Ascending aorta (tissue), 2 donors: Measurements from ENCODE around the gene FASTKD3. TPM values are rescaled to one million over a fixed set of nuclear protein-coding genes. Genes with fewer than 3 reads are reported as not detected.
A peak's percentile ranks its signal among the peaks of the same experiment; 100 is the strongest.

ENCODE experiments used
- DNase-seq, 2 donors: peaks; one replicate each; pipeline ENCODE4 v3.0.0-alpha.2; 2019; ENCODE audit warnings: low spot score in 2 of 2
- H3K27ac ChIP-seq, 2 donors: fragments of 200-600 bp; sonication (generic); one replicate each; pipeline ENCODE4 v1.5.1; 2016 to 2017; ENCODE audit warnings: mild to moderate bottlenecking in 1 of 2
- H3K27me3 ChIP-seq: fragments of 200-600 bp; sonication (generic); one replicate; pipeline ENCODE4 v1.5.1; 2017
- H3K36me3 ChIP-seq, 2 donors: fragments of 200-600 bp; sonication (generic); one replicate each; pipeline ENCODE4 v1.5.1; 2016
- H3K4me1 ChIP-seq, 2 donors: fragments of 200-600 bp; sonication (generic); one replicate each; pipeline ENCODE4 v1.5.1; 2016 to 2017; ENCODE audit warnings: mild to moderate bottlenecking in 1 of 2
- H3K4me3 ChIP-seq, 2 donors: fragments of 200-600 bp; sonication (generic); one replicate each; pipeline ENCODE4 v1.5.1; 2016 to 2017; ENCODE audit warnings: mild to moderate bottlenecking in 1 of 2
- H3K9me3 ChIP-seq, 2 donors: fragments of 200-600 bp; sonication (generic); one replicate each; pipeline ENCODE4 v1.5.1; 2016
- CTCF ChIP-seq, 3 experiments: fragments of 200-600 bp in 2 of 3; fragments of 450-650 bp in 1 of 3; sonication (generic) in 2 of 3; IDR thresholded peaks; one replicate each; pipeline ENCODE4 v1.5.1; 2016 to 2019; ENCODE audit warnings: antibody characterized with exemption in 3 of 3, mild to moderate bottlenecking in 1 of 3, moderate library complexity in 1 of 3
- intact Hi-C: fragments of 100-400 bp; cut with DNase I; formaldehyde crosslinking; loops from one replicate; pipeline ENCODE4 v1.15.1; 2023
- total RNA-seq: library from RNA; depleted of rRNA; stranded (reverse); fragments of >200 nt; gene quantifications from one replicate; pipeline ENCODE4 v1.1.0, GENCODE V29; 2016

The FASTKD3 gene
- total RNA-seq, 1 donor from 2014 or later, result not detected

- Histone ChIP-seq H3K36me3 (peaks cover 13 to 24% of the 10 kb centered on the region in 2 donors), H3K4me3 (no peak overlapping the region), H3K4me1 (peaks cover 0 to 6% of the 10 kb centered on the region in 2 donors), H3K27me3 (no peaks in the 10 kb centered on the region), H3K27ac (no peak overlapping the region), H3K9me3 (no peaks in the 10 kb centered on the region)
- intact Hi-C loops, result no loop called here
- TF ChIP-seq CTCF (IDR thresholded peaks at IDR 0.05), result no peak
- DNase-seq, result no peak
Observed at GRCh38 chr5:7871653-7872052, 2.8 kb upstream of the FASTKD3 start.

GRCh38 chr5:7869474-7870136 is 774 bp upstream of the FASTKD3 start:
- H3K4me3 ChIP-seq, result peak overlapping the region; percentile 51 to 95
- intact Hi-C loops, result loop anchor here (5.0 kb wide), 2 partner anchors 107 to 1678 kb away; partner anchors contain the start of gene SEMA5A
- no peak for TF ChIP-seq CTCF (IDR thresholded peaks at IDR 0.05)
- peaks cover 0 to 16% of the 10 kb centered on the region in 2 donors for H3K36me3 ChIP-seq
- no peaks in the 10 kb centered on the region for H3K27me3 ChIP-seq
- DNase-seq, result no peak
- no peaks in the 10 kb centered on the region for H3K9me3 ChIP-seq
- H3K4me1 ChIP-seq, result peaks cover 0 to 6% of the 10 kb centered on the region in 2 donors
- peak overlapping the region; percentile 56 to 85 for H3K27ac ChIP-seq

GRCh38 chr5:7868427-7868772 is 431 bp downstream of the FASTKD3 start:
- no peak for DNase-seq
- Histone ChIP-seq H3K9me3 (no peaks in the 10 kb centered on the region), H3K27me3 (no peaks in the 10 kb centered on the region), H3K4me1 (peaks cover 0 to 6% of the 10 kb centered on the region in 2 donors), H3K27ac (peak overlapping the region; percentile 56 to 85), H3K36me3 (peaks cover under 1 to 16% of the 10 kb centered on the region in 2 donors), H3K4me3 (peak overlapping the region; percentile 51 to 95)
- TF ChIP-seq CTCF (IDR thresholded peaks at IDR 0.05), result no peak
- intact Hi-C loops, result loop anchor here (5.0 kb wide), 2 partner anchors 106 to 1679 kb away; partner anchors contain the start of gene SEMA5A

GRCh38 chr5:7867260-7867659 is 1.6 kb downstream of the FASTKD3 start:
- Histone ChIP-seq H3K27ac (no peak overlapping the region), H3K4me3 (peak overlapping the region in 1 of 2 donors; percentile 95), H3K4me1 (peaks cover 0 to 6% of the 10 kb centered on the region in 2 donors), H3K27me3 (no peaks in the 10 kb centered on the region), H3K9me3 (no peaks in the 10 kb centered on the region), H3K36me3 (peaks cover 9 to 20% of the 10 kb centered on the region in 2 donors)
- DNase-seq, result no peak
- intact Hi-C loops, result loop anchor here (5.0 kb wide), 2 partner anchors 105 to 1680 kb away; partner anchors contain the start of gene SEMA5A
- TF ChIP-seq CTCF (IDR thresholded peaks at IDR 0.05), result no peak

- Histone ChIP-seq H3K4me3 (no peak overlapping the region), H3K9me3 (no peaks in the 10 kb centered on the region), H3K27ac (no peak overlapping the region), H3K27me3 (no peaks in the 10 kb centered on the region), H3K4me1 (peaks cover 0 to 6% of the 10 kb centered on the region in 2 donors), H3K36me3 (peaks cover 13 to 30% of the 10 kb centered on the region in 2 donors)
- TF ChIP-seq CTCF (IDR thresholded peaks at IDR 0.05), result no peak
- DNase-seq, result no peak
- intact Hi-C loops, result loop anchor here (5.0 kb wide), 2 partner anchors 104 to 1681 kb away; partner anchors contain the start of gene SEMA5A
Observed at GRCh38 chr5:7866196-7866595, 2.6 kb downstream of the FASTKD3 start.
